Left renal cortex interstitium (tissue), 4 donors: ENCODE results near the gene RNLS. TPM values are rescaled to one million over a fixed set of nuclear protein-coding genes. Genes with fewer than 3 reads are reported as not detected.
A peak's percentile ranks its signal among the peaks of the same experiment; 100 is the strongest.

Experiments used
- DNase-seq, 4 donors: peaks; one replicate each; pipeline ENCODE4 v3.0.0-alpha.2; 2013; ENCODE audit warnings: low read depth in 4 of 4, low spot score in 2 of 4, missing footprints in 1 of 4
- polyA plus RNA-seq, 4 donors: library from polyadenylated mRNA; unstranded; fragments of 120-200 nt; gene quantifications; one replicate each; pipeline ENCODE4 v1.2.1, GENCODE V29; 2013; ENCODE audit not compliant: insufficient read length in 4 of 4

RNLS gene
- polyA plus RNA-seq, 4 donors, result 14.5 to 21.2 (median 15.8) TPM

DNA sequence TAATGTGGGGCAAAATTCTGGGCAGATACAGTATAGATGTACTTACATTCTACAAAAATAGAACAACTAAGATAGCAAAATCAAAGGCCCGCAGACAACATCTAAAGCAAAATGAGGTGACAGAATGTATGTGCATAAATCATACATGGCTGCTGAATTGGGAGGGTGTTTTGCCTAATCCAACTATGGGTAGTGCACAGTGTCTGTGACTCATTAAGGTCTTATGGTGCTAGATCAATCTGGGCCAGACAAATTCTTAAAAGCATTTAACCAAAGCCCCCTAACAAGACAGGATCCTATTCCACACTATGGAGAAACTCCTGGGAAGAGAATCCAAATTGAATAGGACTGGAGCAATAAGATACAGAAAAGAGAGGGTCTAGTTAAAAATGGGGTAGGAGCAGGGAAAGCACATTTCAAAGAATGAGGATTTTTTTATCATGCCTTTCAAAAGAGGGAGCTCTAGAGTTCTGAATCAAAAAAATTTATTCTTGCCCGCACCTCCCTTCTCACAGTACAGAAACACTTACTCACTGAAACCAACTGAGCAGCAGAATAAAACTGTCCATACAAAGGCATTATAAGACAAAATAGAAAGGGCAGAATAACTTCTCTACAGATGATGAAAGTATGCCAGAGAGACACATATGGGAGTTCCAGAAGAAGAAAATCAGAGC lies 181.3 kb downstream of the RNLS start:
- DNase-seq, result no peak

DNA sequence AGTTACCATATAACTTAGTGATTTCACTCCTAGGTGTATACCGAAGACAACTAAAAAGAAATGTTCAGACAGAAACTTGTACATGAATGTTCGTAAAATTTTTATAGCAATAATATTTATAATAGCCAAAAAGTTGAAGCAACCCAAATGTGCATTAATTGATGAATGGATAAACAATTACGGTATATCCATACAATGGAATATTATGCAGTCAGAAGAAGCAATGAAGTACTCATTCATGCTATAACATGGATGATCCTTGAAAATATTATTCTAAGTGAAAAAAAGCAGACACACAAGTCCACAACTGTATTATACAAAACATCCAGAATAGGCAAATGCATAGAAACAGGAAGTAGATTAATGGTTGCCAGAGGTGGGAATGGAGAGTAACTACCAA lies 183.9 kb downstream of the RNLS start:
- no peak for DNase-seq

DNA sequence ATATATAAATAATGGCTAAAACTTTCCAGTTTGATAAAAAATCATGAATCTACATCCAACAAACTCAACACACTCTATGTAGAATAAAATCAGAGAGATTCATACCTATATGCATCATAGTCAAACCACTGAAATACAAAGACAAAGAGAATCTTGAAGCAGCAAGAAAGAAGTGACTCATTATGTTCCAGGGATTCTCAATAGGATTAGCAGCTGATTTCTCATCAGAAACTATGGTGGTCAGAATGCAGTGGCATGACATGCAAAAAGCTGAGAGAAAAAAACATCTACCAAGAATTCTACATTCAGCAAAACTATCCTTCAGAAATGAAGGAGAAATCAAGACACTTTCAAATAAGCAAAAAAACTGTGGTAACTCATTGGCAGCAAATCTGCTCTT lies 187.4 kb downstream of the RNLS start:
- no peak for DNase-seq

DNA sequence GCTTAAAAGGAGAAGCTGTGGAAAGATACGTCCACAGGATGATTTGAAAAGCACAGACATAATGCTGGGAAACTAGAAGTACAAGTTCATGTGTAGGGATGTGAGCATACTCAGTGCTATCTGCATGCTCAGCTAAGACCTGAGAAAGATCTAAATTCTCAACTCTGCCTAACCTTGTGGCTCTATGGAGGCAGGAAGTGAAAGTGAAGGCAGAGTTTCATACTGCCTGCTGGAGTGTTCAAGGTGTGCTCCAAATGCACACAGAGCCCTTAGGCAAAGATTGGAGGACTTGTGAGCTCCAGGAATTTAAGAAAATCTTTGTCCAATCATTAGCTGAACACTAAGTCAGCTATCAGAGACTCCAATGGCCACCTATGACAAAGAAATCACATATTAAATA lies 190.9 kb downstream of the RNLS start:
- no peak for DNase-seq

DNA sequence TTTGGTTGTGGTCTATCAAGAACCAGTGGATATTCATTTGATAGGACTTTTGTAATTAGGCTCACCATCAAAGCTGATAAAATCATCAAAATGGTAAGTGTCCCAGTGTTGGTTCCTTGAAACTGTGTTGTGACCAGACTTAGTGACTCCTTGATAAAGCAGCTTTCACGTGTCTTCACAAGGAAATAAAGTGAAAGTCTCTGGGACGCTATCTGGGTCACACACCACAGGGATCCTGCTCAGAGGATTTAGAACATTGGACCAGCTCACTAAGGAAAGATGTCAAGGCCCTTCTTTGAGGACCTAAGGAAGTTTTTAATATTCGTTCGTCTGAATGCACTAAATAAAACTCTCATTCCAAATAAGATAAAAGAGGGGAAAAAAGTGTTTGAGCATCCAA lies 193.1 kb downstream of the RNLS start:
- DNase-seq, result no peak

DNA sequence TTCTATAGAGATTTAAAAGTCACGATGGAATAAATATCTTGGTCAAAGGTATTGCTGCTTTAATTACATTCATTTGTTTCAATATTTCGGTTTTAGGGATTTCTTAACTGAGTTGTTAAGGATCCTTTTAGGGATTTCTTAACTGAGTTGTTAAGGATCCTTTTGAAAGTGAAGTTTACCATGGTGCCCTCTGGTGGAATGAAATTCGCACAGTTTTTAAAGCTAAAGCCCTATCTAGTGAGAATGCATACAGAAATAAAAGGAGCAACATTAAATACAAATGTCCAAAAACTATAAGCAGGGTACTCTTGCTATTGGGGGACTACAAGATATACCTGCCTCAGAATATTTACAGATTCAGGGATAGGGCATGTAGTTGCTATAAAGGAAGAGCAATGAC lies 193.7 kb downstream of the RNLS start:
- DNase-seq, result peak in 2 of 4 donors; percentile 42 to 62

DNA sequence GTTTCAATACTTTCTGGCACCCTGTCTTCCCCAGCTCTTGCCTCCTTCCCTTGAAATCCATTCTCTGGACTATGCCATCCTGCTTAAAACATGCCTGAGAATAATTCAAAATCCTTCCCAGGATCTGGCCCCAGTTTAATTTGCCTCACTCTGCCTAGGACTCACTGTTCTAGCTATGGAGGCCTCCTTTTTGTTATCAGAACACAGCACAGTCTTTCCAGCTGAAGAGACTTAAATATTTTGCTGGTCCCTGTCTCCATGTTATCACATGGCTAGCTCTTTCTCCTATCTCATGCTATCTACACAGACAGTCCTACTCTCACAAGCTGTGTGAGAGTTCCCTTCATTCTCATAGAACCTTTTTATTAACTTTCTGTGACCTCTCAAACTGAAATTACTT lies 194.8 kb downstream of the RNLS start:
- DNase-seq, result no peak

DNA sequence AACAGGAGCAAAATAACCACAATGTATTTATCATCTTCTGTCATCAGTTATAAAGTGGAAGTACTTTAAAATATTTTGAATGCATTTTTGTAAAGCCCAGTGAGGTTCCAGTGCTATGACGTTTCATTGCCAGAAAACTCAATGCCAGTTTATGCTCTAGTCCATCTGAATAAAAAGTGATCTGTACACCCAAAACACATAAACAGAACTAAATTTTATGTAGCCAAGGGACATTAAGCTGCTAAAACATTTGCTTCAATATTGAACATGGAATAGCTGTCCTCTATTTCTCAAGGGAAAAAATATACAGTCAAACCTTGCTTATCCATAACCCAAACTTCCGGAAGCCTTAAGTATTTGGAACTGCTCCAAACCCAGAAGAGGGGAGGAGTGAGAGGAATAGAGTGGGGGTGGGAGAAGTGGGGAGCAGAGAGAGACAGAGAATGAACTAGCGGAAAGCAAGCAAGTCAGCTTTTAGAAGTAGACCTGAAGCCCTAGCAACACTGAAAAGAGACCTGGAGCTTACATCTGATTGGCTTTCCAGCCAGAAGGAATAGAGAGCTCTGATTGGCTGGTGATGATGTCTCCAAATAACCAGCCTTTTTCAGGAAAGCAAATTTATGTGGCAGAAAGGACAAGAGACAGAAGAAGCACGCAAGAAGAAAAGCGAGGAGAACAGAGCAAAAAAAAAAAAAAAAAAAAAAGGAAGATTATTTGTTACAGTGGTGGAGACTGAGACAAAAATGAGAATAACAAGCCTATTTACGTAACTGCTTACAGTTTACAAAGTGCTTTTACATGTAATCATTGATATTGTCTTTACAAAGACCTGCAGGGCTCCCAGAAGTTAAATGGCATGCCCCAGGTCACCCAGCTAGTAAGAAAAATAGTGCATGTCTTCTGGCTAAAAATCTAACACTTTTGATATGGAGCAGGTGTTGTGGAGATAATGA lies 196.0 kb downstream of the RNLS start:
- peak; percentile 48 to 71 (median 68) for DNase-seq

DNA sequence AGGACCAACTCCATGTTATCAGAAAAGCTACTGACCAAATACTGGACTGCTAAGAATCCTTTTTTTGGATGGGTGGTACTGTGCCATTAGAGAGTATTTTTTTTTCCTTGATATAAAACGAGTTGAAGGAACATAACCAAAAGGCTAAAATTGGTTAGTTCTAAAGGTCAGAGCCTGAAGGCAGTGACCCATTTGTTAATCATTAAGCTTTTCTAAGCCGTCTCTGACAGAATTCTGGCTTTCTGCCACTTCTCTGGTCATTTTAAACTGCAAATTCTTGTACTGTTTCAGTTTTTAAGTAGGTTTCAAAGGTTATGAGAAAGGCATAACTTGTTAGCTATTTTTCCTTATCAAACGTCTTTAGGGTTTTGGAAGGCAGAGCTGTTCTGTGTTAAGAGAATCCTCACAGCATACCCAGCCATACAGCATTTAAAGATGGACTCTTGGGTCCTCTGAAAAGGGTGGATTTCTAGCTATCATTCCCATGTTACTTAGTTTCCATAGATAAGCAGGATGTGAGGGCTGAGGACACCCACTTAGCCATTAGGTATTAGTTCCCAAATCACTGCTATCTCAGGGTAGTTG lies 196.8 kb downstream of the RNLS start:
- DNase-seq, result peak in 2 of 4 donors; percentile 48 to 65

DNA sequence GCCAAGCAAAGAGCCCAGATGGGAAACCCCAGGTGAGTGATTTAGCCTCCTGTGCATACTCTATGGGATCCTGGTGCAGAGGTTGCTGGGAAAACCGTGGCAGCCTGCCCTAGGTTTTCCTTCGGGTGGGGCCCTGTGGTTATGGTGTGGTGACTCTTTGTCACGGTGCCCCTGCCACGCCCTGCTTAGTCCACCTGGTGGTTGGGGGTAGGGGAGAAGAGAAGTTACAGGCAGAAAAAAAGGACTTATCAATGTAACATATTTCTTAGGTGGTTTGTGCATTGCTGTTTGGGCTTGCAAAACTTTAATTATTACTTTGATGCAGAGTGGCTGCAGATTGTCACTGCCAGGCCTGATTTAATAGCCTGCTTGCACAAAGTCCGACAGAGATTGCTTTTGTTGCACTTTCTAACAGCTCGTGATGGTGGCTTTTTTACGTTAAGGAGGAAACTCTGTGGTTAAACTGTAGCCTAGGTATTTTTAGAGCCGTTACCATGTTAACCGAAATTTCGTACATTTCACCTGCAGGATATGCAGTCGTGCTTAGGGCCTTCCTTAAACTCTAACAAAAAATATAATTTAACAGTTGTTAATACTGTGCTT lies 197.4 kb downstream of the RNLS start:
- no peak for DNase-seq

DNA sequence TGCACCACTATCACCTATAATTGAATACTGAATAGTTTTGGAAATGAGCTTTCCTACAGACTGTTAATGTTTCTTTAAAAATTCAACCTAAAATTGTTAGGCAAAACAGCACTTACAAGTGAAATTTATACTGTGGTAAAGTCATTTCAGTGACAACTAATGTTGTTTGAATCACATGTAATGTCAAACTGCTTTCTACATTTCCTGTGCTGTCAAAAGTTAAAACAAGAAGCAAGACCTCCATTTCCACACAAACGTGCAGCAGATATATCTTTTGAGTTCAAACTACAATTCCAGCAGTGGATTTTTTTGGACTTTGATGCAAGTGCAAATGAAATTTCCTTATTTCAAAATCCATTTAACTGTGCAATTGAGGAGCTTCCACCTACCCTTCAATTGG lies 199.8 kb downstream of the RNLS start:
- no peak for DNase-seq

DNA sequence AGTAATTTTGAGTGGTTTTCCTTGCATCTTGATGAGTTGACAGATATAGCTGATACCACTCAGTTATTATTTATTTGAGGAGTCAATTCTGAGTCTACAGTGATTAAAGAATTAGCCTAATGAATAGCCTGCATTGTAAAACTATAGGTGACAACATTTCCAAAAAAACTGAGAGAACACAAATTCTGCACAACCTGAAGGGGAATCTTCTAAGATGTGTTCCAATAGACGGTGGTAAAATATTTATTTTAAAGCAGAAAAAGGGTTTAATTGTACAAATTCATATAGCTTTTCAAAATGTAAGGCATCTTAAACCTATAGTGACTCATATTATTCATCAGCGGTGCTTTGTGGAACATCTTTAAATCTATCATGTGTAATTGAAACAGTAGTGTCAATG lies 200.4 kb downstream of the RNLS start:
- DNase-seq, result no peak

DNA sequence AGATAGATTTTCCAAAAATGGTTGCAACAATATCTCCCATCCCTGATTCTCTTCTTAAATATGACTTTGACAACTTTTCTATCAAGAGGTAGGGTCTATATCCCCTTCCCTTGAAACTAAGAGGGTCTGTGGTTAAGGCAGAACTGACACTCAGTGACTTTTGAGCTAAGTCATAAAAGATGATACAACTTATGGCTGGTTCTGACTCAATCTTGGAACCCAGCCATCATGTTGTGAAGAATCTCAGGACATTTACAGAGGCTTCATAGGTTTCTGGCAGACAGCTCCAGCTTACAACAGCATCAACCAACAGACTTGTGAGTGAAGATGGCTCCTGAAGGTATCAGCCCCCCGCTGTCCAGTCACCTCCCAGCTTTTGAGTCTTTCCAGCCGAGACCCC lies 203.5 kb downstream of the RNLS start:
- DNase-seq, result no peak

DNA sequence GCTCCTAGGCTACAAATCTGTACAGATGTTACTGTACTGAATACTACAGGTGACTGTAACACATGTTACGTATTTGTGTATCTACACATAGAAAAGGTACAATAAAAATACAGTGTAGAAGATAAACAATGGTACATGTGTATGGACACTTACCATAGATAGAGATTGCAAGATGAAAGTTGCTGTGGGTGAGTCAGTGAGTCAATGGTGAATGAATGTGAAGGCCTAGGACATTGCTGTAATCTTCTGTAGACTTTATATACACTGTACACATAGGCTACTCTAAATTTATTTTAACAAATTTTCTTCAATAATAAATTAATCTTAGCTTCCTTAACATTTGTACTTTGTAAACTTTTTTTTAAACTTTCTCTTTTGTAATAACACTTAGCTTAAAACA lies 205.6 kb downstream of the RNLS start:
- no peak for DNase-seq

DNA sequence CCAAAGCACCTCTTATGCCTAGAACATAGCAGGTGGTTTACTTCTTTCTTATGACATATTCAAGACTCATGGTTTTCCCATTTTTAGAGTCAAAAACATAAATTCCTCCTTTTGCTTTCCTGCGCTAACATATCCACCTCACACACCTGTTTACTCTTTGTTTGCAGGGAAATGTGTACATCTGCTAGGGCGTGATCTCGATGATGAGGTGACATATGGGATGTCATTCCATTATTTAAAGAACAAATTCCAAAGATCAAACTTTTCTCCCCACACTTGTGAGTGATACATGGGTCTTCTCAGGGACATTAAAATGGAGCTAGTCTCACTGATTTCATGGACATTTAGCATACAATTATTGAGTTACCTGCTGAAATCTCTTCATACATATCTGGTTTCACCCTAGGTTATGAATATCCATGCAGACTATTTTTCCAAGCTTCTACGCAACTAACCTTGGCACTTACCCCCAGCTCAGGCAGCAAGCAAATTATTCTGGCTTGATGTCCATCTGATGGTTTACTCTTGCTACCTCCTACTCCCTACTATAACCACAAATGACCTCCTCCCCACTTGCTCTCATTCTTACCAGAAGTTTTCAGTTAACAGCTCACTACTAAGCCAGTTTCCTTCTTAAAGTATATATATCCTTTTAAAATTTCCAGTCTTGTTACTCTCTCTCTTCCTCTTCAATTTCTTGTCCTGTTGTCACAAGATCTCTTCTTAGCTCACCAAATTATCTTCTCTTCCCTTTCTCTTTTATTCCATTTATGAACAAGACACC lies 208.5 kb downstream of the RNLS start:
- DNase-seq, result no peak

DNA sequence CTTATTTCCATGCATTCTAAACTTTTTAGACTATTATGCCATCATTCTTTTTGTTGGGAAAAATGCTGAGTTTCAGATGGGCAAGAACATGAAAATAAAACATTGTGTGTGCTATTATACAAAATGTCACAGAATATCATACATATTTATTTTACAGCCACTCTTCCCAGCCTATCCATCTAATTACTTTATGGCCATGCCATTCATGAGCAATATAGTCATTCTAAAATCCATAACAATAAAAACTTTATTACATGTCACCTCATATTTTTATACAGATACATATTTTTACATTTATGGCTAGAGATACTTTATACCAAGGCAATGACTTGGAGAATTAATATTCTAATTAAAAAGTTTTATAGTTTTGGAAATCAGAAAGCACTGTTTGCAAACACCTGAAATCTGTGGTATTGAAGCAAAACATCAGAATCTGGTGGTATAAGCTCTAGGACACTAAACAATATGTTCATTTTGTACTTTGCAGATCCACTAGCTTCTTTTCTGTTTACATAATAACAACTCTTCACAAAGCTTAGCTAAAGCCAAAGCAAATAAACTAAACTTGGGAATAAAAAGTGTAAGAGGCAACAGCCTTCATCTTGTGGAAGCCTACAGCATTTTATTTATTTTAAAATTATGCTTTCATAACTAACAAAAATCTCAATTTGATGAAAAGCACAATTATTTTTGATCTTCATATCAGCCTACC lies 210.1 kb downstream of the RNLS start:
- no peak for DNase-seq

DNA sequence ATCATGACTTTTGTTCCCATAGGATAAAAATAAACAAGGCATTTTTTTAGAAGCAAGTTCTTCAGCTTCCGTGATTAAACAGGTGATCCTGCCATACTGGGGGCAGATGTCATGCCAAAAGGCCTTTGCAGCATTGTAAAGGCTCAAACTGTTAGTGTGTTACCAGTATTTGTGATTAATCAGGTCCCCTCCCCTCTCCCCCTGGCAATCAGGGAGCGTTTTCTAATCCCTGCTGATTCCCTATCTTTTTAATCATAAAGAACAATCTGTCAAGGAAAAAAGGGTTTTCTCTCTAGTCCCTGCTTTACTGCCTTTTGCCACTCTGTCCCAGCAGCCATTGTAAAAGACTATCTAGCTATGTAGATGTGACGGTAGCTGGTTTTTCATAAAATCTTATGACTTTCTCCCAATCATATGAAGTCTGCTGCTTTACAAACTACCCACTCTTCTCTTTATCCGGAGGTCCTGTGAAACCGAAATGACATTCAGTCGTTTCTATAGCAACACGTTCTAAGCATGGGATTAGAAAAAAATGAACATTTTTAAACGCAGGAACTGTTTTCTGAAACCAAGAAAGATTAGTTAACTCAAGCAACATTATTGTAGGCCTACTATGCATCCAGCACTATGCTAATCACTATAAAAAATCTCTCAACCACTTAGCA lies 210.9 kb downstream of the RNLS start:
- DNase-seq, result no peak

DNA sequence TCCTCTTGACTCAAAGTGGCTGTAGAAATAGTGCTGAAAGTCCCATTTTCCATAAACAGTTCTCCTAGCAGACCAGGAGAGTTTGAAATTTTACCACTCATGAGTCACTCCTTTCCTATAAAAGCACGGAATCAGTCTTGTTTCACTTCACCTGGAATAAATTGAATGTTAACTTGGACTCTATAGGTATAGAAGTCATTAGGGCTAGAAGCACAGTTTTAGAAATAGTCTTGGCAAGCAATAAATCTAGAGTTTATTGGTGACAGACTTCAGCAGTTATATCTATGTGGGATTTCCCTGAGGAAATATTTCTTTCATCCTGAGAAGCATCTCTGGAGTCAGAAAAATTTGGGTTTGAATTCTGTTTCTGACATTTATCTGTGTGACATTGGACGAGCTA lies 212.4 kb downstream of the RNLS start:
- DNase-seq, result no peak

DNA sequence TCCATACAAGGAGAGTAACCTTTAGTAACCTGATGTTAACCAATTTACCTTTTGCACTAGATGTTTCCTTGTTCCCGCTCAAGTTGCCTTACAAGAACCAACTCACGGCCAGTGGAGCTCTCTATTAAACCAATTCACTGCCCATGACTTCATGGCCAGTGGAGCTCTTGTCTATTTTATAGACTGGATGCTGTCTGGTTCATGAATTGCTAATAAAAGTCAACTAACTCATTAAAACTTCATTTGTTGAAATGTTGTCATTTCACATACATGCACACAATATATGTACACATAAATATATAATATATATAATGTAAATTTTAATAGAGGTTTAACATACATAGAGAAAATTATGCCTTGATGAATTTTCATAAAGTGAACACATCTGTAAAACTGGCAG lies 216.3 kb downstream of the RNLS start:
- no peak for DNase-seq
